ENCODE results near the gene POLR2J.
"Not testable (repeated sequence)": the region's sequence is repeated elsewhere in the genome, so short reads cannot be mapped to it uniquely, and the experiment has no call there.

- TF ChIP-seq CTCF, POLR2A, POLR2AphosphoS5 (IDR thresholded peaks at IDR 0.05): not testable (repeated sequence)
These were observed 31.9 kb upstream of the POLR2J start for GRCh38 chr7:102510575-102510974.

All from prostate gland (tissue), 2 donors.